SK-N-SH (cell line): Measurements from ENCODE around the gene CD59.

Source experiments
- EZH2phosphoT487 ChIP-seq: fragments of 200-600 bp; sonication (generic); IDR thresholded peaks from 2 replicates; pipeline ENCODE4 v1.6.1; 2017; ENCODE audit warnings: low read depth, mixed run types, mild to moderate bottlenecking, antibody characterized with exemption, moderate library complexity, borderline replicate concordance
- GABPA ChIP-seq: IDR thresholded peaks from 2 replicates; pipeline ENCODE4 v1.4.0; 2012; ENCODE audit warnings: low read depth, mild to moderate bottlenecking
- TAF1 ChIP-seq: IDR thresholded peaks from 2 replicates; pipeline ENCODE4 v1.6.1; 2012; ENCODE audit warnings: low read depth, mild to moderate bottlenecking, low read length, moderate library complexity, borderline replicate concordance
- TF ChIP-seq, protein P1 (sequence below): fragments of 200-600 bp; sonication (generic); IDR thresholded peaks from 2 replicates; pipeline ENCODE4 v1.6.1; 2017; ENCODE audit warnings: antibody characterized with exemption, mild to moderate bottlenecking, moderate library complexity

DNA sequence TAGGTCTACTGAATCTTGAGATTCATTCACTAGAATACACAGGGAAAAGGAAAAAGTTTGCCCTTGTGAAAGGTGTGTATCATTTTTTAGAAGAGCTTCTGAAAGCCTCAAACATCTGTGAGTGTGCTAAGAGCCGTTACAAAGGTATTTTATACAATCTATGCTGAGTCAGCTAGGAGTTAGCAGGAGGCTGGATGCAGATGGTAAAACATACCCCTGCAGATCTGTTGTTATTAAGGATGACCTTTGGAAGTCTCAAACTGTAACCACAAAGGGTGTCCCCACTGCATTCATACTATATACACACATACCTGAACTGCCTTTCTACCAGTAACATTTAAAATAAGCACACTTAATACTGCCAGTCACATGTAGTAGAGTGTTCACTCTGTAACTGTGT, 27.2 kb downstream of the CD59 start:
- TF ChIP-seq, protein P1, sequence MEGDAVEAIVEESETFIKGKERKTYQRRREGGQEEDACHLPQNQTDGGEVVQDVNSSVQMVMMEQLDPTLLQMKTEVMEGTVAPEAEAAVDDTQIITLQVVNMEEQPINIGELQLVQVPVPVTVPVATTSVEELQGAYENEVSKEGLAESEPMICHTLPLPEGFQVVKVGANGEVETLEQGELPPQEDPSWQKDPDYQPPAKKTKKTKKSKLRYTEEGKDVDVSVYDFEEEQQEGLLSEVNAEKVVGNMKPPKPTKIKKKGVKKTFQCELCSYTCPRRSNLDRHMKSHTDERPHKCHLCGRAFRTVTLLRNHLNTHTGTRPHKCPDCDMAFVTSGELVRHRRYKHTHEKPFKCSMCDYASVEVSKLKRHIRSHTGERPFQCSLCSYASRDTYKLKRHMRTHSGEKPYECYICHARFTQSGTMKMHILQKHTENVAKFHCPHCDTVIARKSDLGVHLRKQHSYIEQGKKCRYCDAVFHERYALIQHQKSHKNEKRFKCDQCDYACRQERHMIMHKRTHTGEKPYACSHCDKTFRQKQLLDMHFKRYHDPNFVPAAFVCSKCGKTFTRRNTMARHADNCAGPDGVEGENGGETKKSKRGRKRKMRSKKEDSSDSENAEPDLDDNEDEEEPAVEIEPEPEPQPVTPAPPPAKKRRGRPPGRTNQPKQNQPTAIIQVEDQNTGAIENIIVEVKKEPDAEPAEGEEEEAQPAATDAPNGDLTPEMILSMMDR = no peak
- TF ChIP-seq EZH2phosphoT487 (no peak), TAF1 (no peak), GABPA (no peak)
